Measurements from ENCODE around the gene NEUROD1.

- no peak for TF ChIP-seq CTCF (IDR thresholded peaks at IDR 0.05)
- no peak for TF ChIP-seq EZH2phosphoT487 (IDR thresholded peaks at IDR 0.05)
- TF ChIP-seq EZH2 (IDR thresholded peaks at IDR 0.05): no peak
Observed at GRCh38 chr2:181698223-181698622, 17.9 kb upstream of the NEUROD1 start.

Data from neural progenitor cell (in vitro differentiated cells).